GM23338 (cell line): ENCODE measurements around the gene GPR158.

Experiments
- CREB1 ChIP-seq: fragments of 250-450 bp; sonication (Bioruptor Pico); IDR thresholded peaks from 2 replicates; pipeline ENCODE4 v1.5.0; 2020; ENCODE audit warnings: low read depth, mild to moderate bottlenecking, moderate library complexity
- EZH2 ChIP-seq: fragments of 200-600 bp; sonication (generic); IDR thresholded peaks from one replicate; pipeline ENCODE4 v1.8.0; 2017; ENCODE audit warnings: antibody characterized with exemption, mild to moderate bottlenecking, low read depth; ENCODE audit not compliant: unreplicated experiment
- EZH2phosphoT487 ChIP-seq: fragments of 200-600 bp; sonication (generic); IDR thresholded peaks from one replicate; pipeline ENCODE4 v1.8.1; 2018; ENCODE audit warnings: antibody characterized with exemption; ENCODE audit not compliant: unreplicated experiment
- JUNB ChIP-seq: IDR thresholded peaks from one replicate; pipeline ENCODE4 v1.6.1; 2016; ENCODE audit warnings: antibody characterized with exemption; ENCODE audit not compliant: unreplicated experiment
- NANOG ChIP-seq: IDR thresholded peaks from 2 replicates; pipeline ENCODE4 v1.6.1; 2016; ENCODE audit warnings: antibody characterized with exemption, borderline replicate concordance
- POLR2AphosphoS5 ChIP-seq: IDR thresholded peaks from 2 replicates; pipeline ENCODE4 v1.6.1; 2016; ENCODE audit warnings: antibody characterized with exemption, low read depth
- REST ChIP-seq: IDR thresholded peaks from one replicate; pipeline ENCODE4 v1.6.1; 2018; ENCODE audit warnings: antibody characterized with exemption; ENCODE audit not compliant: unreplicated experiment
- STAT1 ChIP-seq: IDR thresholded peaks from one replicate; pipeline ENCODE4 v1.6.1; 2016; ENCODE audit warnings: antibody characterized with exemption; ENCODE audit not compliant: unreplicated experiment
- TF ChIP-seq, protein P1 (sequence below), 2 experiments: fragments of 200-600 bp in 1 of 2; sonication (generic) in 1 of 2; conservative IDR thresholded peaks; 2 replicates each; pipeline versions ENCODE4 v1.5.1 to v1.6.1; 2016 to 2017; ENCODE audit warnings: antibody characterized with exemption in 2 of 2, low read depth in 2 of 2, mild to moderate bottlenecking in 2 of 2, moderate library complexity in 1 of 2

DNA sequence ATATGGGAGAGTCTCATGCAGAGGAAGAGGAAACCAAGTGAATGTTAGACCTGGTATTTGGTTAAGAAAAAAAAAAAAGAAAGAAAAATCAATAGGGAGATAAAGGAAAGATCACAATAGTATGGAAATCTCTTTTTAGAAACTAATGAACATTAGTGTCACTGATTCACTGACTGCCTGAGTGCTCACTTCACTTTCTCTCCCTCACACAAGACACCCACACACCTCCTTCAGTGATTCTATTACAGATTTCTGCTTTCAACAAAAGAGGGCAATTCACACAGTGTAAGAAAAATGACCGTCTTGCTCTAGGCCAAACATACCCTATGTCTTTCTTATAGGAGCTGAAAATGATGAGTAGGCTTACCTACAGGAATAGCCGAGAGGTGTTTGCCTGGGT lies 6.0 kb downstream of the GPR158 start:
- TF ChIP-seq, protein P1, sequence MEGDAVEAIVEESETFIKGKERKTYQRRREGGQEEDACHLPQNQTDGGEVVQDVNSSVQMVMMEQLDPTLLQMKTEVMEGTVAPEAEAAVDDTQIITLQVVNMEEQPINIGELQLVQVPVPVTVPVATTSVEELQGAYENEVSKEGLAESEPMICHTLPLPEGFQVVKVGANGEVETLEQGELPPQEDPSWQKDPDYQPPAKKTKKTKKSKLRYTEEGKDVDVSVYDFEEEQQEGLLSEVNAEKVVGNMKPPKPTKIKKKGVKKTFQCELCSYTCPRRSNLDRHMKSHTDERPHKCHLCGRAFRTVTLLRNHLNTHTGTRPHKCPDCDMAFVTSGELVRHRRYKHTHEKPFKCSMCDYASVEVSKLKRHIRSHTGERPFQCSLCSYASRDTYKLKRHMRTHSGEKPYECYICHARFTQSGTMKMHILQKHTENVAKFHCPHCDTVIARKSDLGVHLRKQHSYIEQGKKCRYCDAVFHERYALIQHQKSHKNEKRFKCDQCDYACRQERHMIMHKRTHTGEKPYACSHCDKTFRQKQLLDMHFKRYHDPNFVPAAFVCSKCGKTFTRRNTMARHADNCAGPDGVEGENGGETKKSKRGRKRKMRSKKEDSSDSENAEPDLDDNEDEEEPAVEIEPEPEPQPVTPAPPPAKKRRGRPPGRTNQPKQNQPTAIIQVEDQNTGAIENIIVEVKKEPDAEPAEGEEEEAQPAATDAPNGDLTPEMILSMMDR (conservative IDR thresholded peaks at IDR 0.05; ENCODE audit: low read depth in 2 of 2): no peak
- no peak for TF ChIP-seq EZH2
- no peak for TF ChIP-seq REST
- no peak for TF ChIP-seq EZH2phosphoT487
- no peak for TF ChIP-seq CREB1 (CRISPR knock-in tag)
- TF ChIP-seq POLR2AphosphoS5: no peak
- no peak for TF ChIP-seq JUNB
- TF ChIP-seq NANOG: no peak
- no peak for TF ChIP-seq STAT1
